ENCODE results near the gene HEPACAM. TPM values are rescaled to one million over a fixed set of nuclear protein-coding genes. Genes with fewer than 3 reads are reported as not detected.

Gene HEPACAM
- total RNA-seq, 1 experiment from 2014 or later, result not detected

GRCh38 chr11:124946735-124947141, 10.9 kb upstream of the HEPACAM start:
- intact Hi-C loops (cut with micrococcal nuclease; ENCODE audit: unreplicated experiment), result no loop called here
- no peak for TF ChIP-seq CTCF (conservative IDR thresholded peaks at IDR 0.05; ENCODE audit: low read depth, low read length)
- TF ChIP-seq EZH2 (IDR thresholded peaks at IDR 0.05; ENCODE audit: borderline replicate concordance, low read depth, low read length, poor library complexity, severe bottlenecking), result no peak
- Histone ChIP-seq H3K27me3 (replicated peaks; ENCODE audit: insufficient read depth, low read depth, low read length, poor library complexity) (no peaks in the 10 kb centered on the region), H3K4me1 (ENCODE audit: insufficient read depth, low read length, poor library complexity, severe bottlenecking) (no peaks in the 10 kb centered on the region), H3K36me3 (ENCODE audit: insufficient read depth, low read length, poor library complexity, severe bottlenecking) (no peaks in the 10 kb centered on the region), H3K27ac (ENCODE audit: low read depth, low read length, poor library complexity, severe bottlenecking) (no peak overlapping the region), H3K9me3 (ENCODE audit: low read depth, low read length, poor library complexity, severe bottlenecking) (no peaks in the 10 kb centered on the region), H3K4me3 (ENCODE audit: low read depth, low read length, poor library complexity, severe bottlenecking) (no peak overlapping the region)
- ChIA-PET CTCF (no interaction called here), POLR2A (ENCODE audit: low non-redundant PET) (no interaction called here)
- no TSS peak for BruUV-seq (replicated peaks)
- DNase-seq (ENCODE audit: low spot score), result no peak

GRCh38 chr11:124945826-124946225, 10.0 kb upstream of the HEPACAM start:
- DNase-seq (ENCODE audit: low spot score), result no peak
- H3K27ac ChIP-seq (ENCODE audit: low read depth, low read length, poor library complexity, severe bottlenecking), result no peak overlapping the region
- ChIA-PET POLR2A (ENCODE audit: low non-redundant PET) (no interaction called here), CTCF (no interaction called here)
- no peaks in the 10 kb centered on the region for H3K9me3 ChIP-seq (ENCODE audit: low read depth, low read length, poor library complexity, severe bottlenecking)
- no peaks in the 10 kb centered on the region for H3K36me3 ChIP-seq (ENCODE audit: insufficient read depth, low read length, poor library complexity, severe bottlenecking)
- intact Hi-C loops (cut with micrococcal nuclease; ENCODE audit: unreplicated experiment), result no loop called here
- no peak overlapping the region for H3K4me3 ChIP-seq (ENCODE audit: low read depth, low read length, poor library complexity, severe bottlenecking)
- H3K27me3 ChIP-seq (replicated peaks; ENCODE audit: insufficient read depth, low read depth, low read length, poor library complexity), result no peaks in the 10 kb centered on the region
- TF ChIP-seq CTCF (conservative IDR thresholded peaks at IDR 0.05; ENCODE audit: low read depth, low read length) (no peak), EZH2 (IDR thresholded peaks at IDR 0.05; ENCODE audit: borderline replicate concordance, low read depth, low read length, poor library complexity, severe bottlenecking) (no peak)
- BruUV-seq (replicated peaks), result no TSS peak
- H3K4me1 ChIP-seq (ENCODE audit: insufficient read depth, low read length, poor library complexity, severe bottlenecking), result no peaks in the 10 kb centered on the region

GRCh38 chr11:124944565-124944964, 8.7 kb upstream of the HEPACAM start:
- no peak overlapping the region for H3K27ac ChIP-seq (ENCODE audit: low read depth, low read length, poor library complexity, severe bottlenecking)
- CTCF ChIA-PET, result interaction anchor here (0.6 kb wide), 1 partner anchor 453 kb away, joined by 4 read pairs; no protein-coding TSS in a partner anchor
- BruUV-seq (replicated peaks), result no TSS peak

More at GRCh38 chr11:124944565-124944964, 8.7 kb upstream of the HEPACAM start:
- POLR2A ChIA-PET (ENCODE audit: low non-redundant PET), result no interaction called here
- Histone ChIP-seq H3K27me3 (replicated peaks; ENCODE audit: insufficient read depth, low read depth, low read length, poor library complexity) (no peaks in the 10 kb centered on the region), H3K36me3 (ENCODE audit: insufficient read depth, low read length, poor library complexity, severe bottlenecking) (no peaks in the 10 kb centered on the region), H3K4me1 (ENCODE audit: insufficient read depth, low read length, poor library complexity, severe bottlenecking) (no peaks in the 10 kb centered on the region), H3K9me3 (ENCODE audit: low read depth, low read length, poor library complexity, severe bottlenecking) (no peaks in the 10 kb centered on the region), H3K4me3 (ENCODE audit: low read depth, low read length, poor library complexity, severe bottlenecking) (no peak overlapping the region)
- no peak for DNase-seq (ENCODE audit: low spot score)
- TF ChIP-seq EZH2 (IDR thresholded peaks at IDR 0.05; ENCODE audit: borderline replicate concordance, low read depth, low read length, poor library complexity, severe bottlenecking) (no peak), CTCF (conservative IDR thresholded peaks at IDR 0.05; ENCODE audit: low read depth, low read length) (no peak)
- intact Hi-C loops (cut with micrococcal nuclease; ENCODE audit: unreplicated experiment), result no loop called here
